DMS114 treated with DMSO at 0.1 percent for 48 hours (cell line): ENCODE data around the gene TUSC7.

ENCODE experiments used
- DNase-seq: peaks from one replicate; lab custom pipeline; 2025; ENCODE audit not compliant: unreplicated experiment; lab: John Stamatoyannopoulos, UW

The TUSC7 gene

GRCh38 chr3:116709479-116709878 is at the start of gene TUSC7:
TSS of gene TUSC7 (plus strand) at chr3:116709779.
- DNase-seq, result no peak

- DNase-seq, result no peak
Measured at GRCh38 chr3:116661196-116661595, 48.4 kb upstream of the TUSC7 start.

- no peak for DNase-seq
Measured at GRCh38 chr3:116663161-116664110, 46.1 kb upstream of the TUSC7 start.

GRCh38 chr3:116667324-116667723 is 42.3 kb upstream of the TUSC7 start:
- no peak for DNase-seq

- DNase-seq, result no peak
Measured at GRCh38 chr3:116667791-116668190, 41.8 kb upstream of the TUSC7 start.

GRCh38 chr3:116669576-116669975 is 40.0 kb upstream of the TUSC7 start:
- DNase-seq, result no peak

GRCh38 chr3:116671151-116671550 is 38.4 kb upstream of the TUSC7 start:
- DNase-seq, result no peak

- DNase-seq, result no peak
Measured at GRCh38 chr3:116678853-116679252, 30.7 kb upstream of the TUSC7 start.

GRCh38 chr3:116691041-116691440 is 18.5 kb upstream of the TUSC7 start:
- no peak for DNase-seq

GRCh38 chr3:116701070-116701469 is 8.5 kb upstream of the TUSC7 start:
- DNase-seq, result no peak

- DNase-seq, result no peak
Measured at GRCh38 chr3:116702334-116702733, 7.2 kb upstream of the TUSC7 start.

GRCh38 chr3:116707531-116707930 is 2.0 kb upstream of the TUSC7 start:
- DNase-seq, result no peak

- DNase-seq, result no peak
Measured at GRCh38 chr3:116716490-116716889, 6.9 kb downstream of the TUSC7 start.

- DNase-seq, result no peak
Measured at GRCh38 chr3:116717566-116717965, 8.0 kb downstream of the TUSC7 start.

GRCh38 chr3:116728454-116728853 is 18.9 kb downstream of the TUSC7 start:
- DNase-seq, result no peak

GRCh38 chr3:116734243-116734642 is 24.7 kb downstream of the TUSC7 start:
- no peak for DNase-seq

- DNase-seq, result no peak
Measured at GRCh38 chr3:116739678-116740077, 30.1 kb downstream of the TUSC7 start.

- DNase-seq, result no peak
Measured at GRCh38 chr3:116740293-116740692, 30.7 kb downstream of the TUSC7 start.

- no peak for DNase-seq
Measured at GRCh38 chr3:116741467-116741866, 31.9 kb downstream of the TUSC7 start.

GRCh38 chr3:116743062-116743461 is 33.5 kb downstream of the TUSC7 start:
- no peak for DNase-seq

GRCh38 chr3:116749388-116749787 is 39.8 kb downstream of the TUSC7 start:
- no peak for DNase-seq

- DNase-seq, result no peak
Measured at GRCh38 chr3:116757315-116757714, 47.7 kb downstream of the TUSC7 start.

- DNase-seq, result no peak
Measured at GRCh38 chr3:116759316-116759715, 49.7 kb downstream of the TUSC7 start.
